SK-N-SH (cell line): ENCODE measurements around the gene DGCR8. TPM values are rescaled to one million over a fixed set of nuclear protein-coding genes. Genes with fewer than 3 reads are reported as not detected.

Experiments
- CTCF ChIA-PET: fragments of 300-600, 350-600 bp; formaldehyde crosslinking; extraction: SDS; loops from one replicate; lab custom pipeline; 2021; lab: Yijun Ruan, JAX
- POLR2A ChIA-PET: fragments of 350-600 bp; sonication (Branson Sonifier 250); formaldehyde crosslinking; extraction: SDS; loops from one replicate; lab custom pipeline; 2020; ENCODE audit warnings: antibody characterized with exemption, inconsistent platforms; lab: Yijun Ruan, JAX
- DNase-seq: peaks from one replicate; pipeline ENCODE4 v3.0.0; 2012
- H2AFZ ChIP-seq: fragments of 200-600 bp; sonication (generic); 2 replicates; pipeline ENCODE4 v1.8.1; 2016; ENCODE audit warnings: antibody characterized with exemption, mild to moderate bottlenecking, low read depth
- H3F3A ChIP-seq: fragments of 200-600 bp; sonication (generic); replicated peaks from 2 replicates; pipeline ENCODE3; 2016; ENCODE audit warnings: antibody characterized with exemption, mild to moderate bottlenecking; ENCODE audit not compliant: insufficient read depth
- H3K27ac ChIP-seq, 2 experiments: fragments of 200-500 bp in 1 of 2; fragments of 200-600 bp in 1 of 2; sonication (Bioruptor generic) in 1 of 2; sonication (generic), shearing (Covaris generic) in 1 of 2; 2 replicates each; pipeline versions ENCODE4 v1.5.1 to v1.6.1; 2014 to 2016; ENCODE audit warnings: low read depth in 2 of 2, inconsistent platforms in 1 of 2, low read length in 1 of 2, mild to moderate bottlenecking in 1 of 2, mixed read lengths in 1 of 2
- H3K27me3 ChIP-seq: fragments of 200-600 bp; sonication (generic), shearing (Covaris generic); 2 replicates; pipeline ENCODE4 v1.6.1; 2016; ENCODE audit warnings: mixed run types; ENCODE audit not compliant: insufficient read depth
- H3K36me3 ChIP-seq, 2 experiments: fragments of 200-500 bp in 1 of 2; fragments of 200-600 bp in 1 of 2; sonication (Bioruptor generic) in 1 of 2; sonication (generic) in 1 of 2; replicated peaks in 1 of 2; 2 replicates each; pipeline versions ENCODE3 to v1.5.1; 2014 to 2016; ENCODE audit warnings: low read length in 1 of 2, mild to moderate bottlenecking in 1 of 2; ENCODE audit not compliant: insufficient read depth in 2 of 2, control insufficient read depth in 1 of 2
- H3K4me1 ChIP-seq, 2 experiments: fragments of 200-500 bp in 1 of 2; fragments of 200-600 bp in 1 of 2; sonication (Bioruptor generic) in 1 of 2; sonication (generic), shearing (Covaris generic) in 1 of 2; 2 replicates each; pipeline versions ENCODE4 v1.5.1 to v1.6.1; 2014 to 2016; ENCODE audit warnings: low read depth in 1 of 2, low read length in 1 of 2, mixed run types in 1 of 2; ENCODE audit not compliant: insufficient read depth in 2 of 2, control insufficient read depth in 1 of 2
- H3K4me2 ChIP-seq: fragments of 200-600 bp; sonication (generic), shearing (Covaris generic); 2 replicates; pipeline ENCODE4 v1.6.1; 2017; ENCODE audit warnings: mixed run types
- H3K4me3 ChIP-seq, 2 experiments: fragments of 200-500 bp in 1 of 2; fragments of 200-600 bp in 1 of 2; sonication (Bioruptor generic) in 1 of 2; sonication (generic), shearing (Covaris generic) in 1 of 2; 2 replicates each; pipeline versions ENCODE4 v1.5.1 to v1.8.1; 2014 to 2016; ENCODE audit warnings: low read depth in 2 of 2, inconsistent platforms in 1 of 2, low read length in 1 of 2, mild to moderate bottlenecking in 1 of 2, mixed read lengths in 1 of 2, moderate library complexity in 1 of 2
- H3K79me2 ChIP-seq: fragments of 200-600 bp; sonication (generic); 2 replicates; pipeline ENCODE4 v1.8.1; 2017; ENCODE audit warnings: mild to moderate bottlenecking; ENCODE audit not compliant: insufficient read depth
- H3K9ac ChIP-seq: fragments of 200-600 bp; sonication (generic); 2 replicates; pipeline ENCODE4 v1.6.1; 2017; ENCODE audit warnings: mixed run types
- H3K9me2 ChIP-seq: fragments of 200-600 bp; sonication (generic); 2 replicates; pipeline ENCODE4 v1.6.1; 2017; ENCODE audit warnings: mixed run types
- H3K9me3 ChIP-seq: fragments of 200-600 bp; sonication (generic); 2 replicates; pipeline ENCODE4 v1.6.1; 2017; ENCODE audit warnings: mixed run types, mild to moderate bottlenecking, moderate library complexity
- H4K20me1 ChIP-seq: fragments of 200-600 bp; sonication (generic); 2 replicates; pipeline ENCODE4 v1.6.1; 2017; ENCODE audit warnings: mild to moderate bottlenecking, mixed run types; ENCODE audit not compliant: insufficient read depth
- EP300 ChIP-seq, 2 experiments: IDR thresholded peaks; 2 replicates each; pipeline versions ENCODE4 v1.4.0 to v1.6.1; 2012; ENCODE audit warnings: borderline replicate concordance in 1 of 2, low read depth in 1 of 2, low read length in 1 of 2
- EZH2phosphoT487 ChIP-seq: fragments of 200-600 bp; sonication (generic); IDR thresholded peaks from 2 replicates; pipeline ENCODE4 v1.6.1; 2017; ENCODE audit warnings: low read depth, mixed run types, mild to moderate bottlenecking, antibody characterized with exemption, moderate library complexity, borderline replicate concordance
- FOSL2 ChIP-seq: IDR thresholded peaks from 2 replicates; pipeline ENCODE4 v1.4.0; 2012; ENCODE audit warnings: low read depth, mild to moderate bottlenecking, moderate library complexity, borderline replicate concordance
- FOXJ3 ChIP-seq: sonication (generic); formaldehyde crosslinking; IDR thresholded peaks from 2 replicates; pipeline ENCODE4 v1.5.1; 2020; ENCODE audit warnings: mild to moderate bottlenecking, missing genetic modification reagents
- GABPA ChIP-seq: IDR thresholded peaks from 2 replicates; pipeline ENCODE4 v1.4.0; 2012; ENCODE audit warnings: low read depth, mild to moderate bottlenecking
- JUND ChIP-seq: IDR thresholded peaks from 2 replicates; pipeline ENCODE4 v1.4.0; 2012
- NRF1 ChIP-seq: IDR thresholded peaks from 2 replicates; pipeline ENCODE4 v1.6.1; 2012; ENCODE audit warnings: low read depth, mild to moderate bottlenecking, low read length
- RCOR1 ChIP-seq: fragments of 150-350 bp; IDR thresholded peaks from 2 replicates; pipeline ENCODE4 v1.6.1; 2017; ENCODE audit warnings: antibody characterized with exemption, low read length
- SIN3A ChIP-seq: IDR thresholded peaks from 2 replicates; pipeline ENCODE4 v1.6.1; 2012; ENCODE audit warnings: low read depth, mild to moderate bottlenecking, low read length, moderate library complexity, borderline replicate concordance
- TCF12 ChIP-seq: IDR thresholded peaks from 2 replicates; pipeline ENCODE4 v1.4.0; 2012
- WGBS: methylation state at CpG from one replicate; pipeline ENCODE4 v1.1.6; 2017; ENCODE audit warnings: low lambda C conversion rate; 5-methylcytosine and 5-hydroxymethylcytosine counted together
- polyA plus RNA-seq, 3 experiments: library from polyadenylated mRNA; depleted of rRNA; stranded (reverse); fragments of >200 nt; gene quantifications; 2 replicates each; pipeline ENCODE4 v1.2.3, GENCODE V29; 2012
- TF ChIP-seq, protein P1 (sequence below): IDR thresholded peaks from 2 replicates; pipeline ENCODE4 v1.6.1; 2012; ENCODE audit warnings: mild to moderate bottlenecking, low read depth, low read length, moderate library complexity
- TF ChIP-seq, protein P2 (sequence below): IDR thresholded peaks from 2 replicates; pipeline ENCODE4 v1.4.0; 2012; ENCODE audit warnings: low read depth
- TF ChIP-seq, protein P3 (sequence below): IDR thresholded peaks from 2 replicates; pipeline ENCODE4 v1.4.0; 2012; ENCODE audit warnings: low read depth, borderline replicate concordance
- TF ChIP-seq, protein P4 (sequence below): fragments of 150-350 bp; IDR thresholded peaks from 2 replicates; pipeline ENCODE4 v1.6.1; 2017; ENCODE audit warnings: antibody characterized with exemption, low read length, low read depth, borderline replicate concordance
- TF ChIP-seq, protein P5 (sequence below): IDR thresholded peaks from 2 replicates; pipeline ENCODE4; 2012

Gene DGCR8
- polyA plus RNA-seq, 1 of the 3 experiments (the other 2 are of a cell fraction), result 26.5 TPM

DNA sequence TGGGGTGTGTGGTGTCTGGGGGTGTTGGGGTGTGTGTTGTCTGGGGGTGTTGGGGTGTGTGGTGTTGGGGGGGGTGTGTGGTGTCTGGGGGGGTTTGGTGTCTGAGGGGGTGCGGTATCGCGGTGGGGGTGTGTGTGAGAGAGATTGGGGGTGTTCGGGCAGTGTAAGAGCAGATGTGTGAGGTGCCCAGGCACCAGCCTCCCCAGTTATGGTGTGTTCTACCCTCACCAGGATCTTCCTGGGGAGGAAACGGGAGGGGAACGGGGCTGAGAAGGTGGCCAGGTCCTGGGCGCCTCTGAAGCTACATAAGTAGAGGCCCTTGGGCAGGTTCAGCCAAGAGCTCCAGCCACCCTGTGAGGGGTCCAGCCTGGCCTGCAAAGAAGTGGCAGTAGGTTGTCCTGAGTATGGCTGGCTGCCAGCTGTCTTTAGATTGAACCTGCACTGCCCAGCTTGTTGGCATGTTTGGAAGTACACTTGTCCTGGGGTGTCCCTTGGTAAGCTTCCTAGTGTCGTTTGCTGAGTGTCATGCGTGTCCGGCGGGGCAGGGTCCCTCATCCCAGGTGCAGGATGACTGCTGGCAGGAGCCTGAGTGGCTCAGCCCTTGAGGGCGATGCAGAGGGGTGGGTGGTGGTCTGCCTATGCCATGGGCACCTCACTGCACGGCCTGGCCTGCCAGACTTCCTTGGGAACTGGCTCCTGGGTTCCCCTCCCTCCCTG is 43.5 kb downstream of the DGCR8 start:
- Histone ChIP-seq H3K4me3 (no peak overlapping the region), H3K27me3 (no peaks in the 10 kb centered on the region), H3K9me3 (no peaks in the 10 kb centered on the region), H3K4me2 (no peak overlapping the region), H3K4me1 (peaks cover 8 to 12% of the 10 kb centered on the region in 2 experiments; a peak in 3 of 4 replicates), H3K9me2 (no peaks in the 10 kb centered on the region), H3K79me2 (peaks cover 55% of the 10 kb centered on the region), H3F3A (peaks cover 18% of the 10 kb centered on the region), H2AFZ (no peak overlapping the region), H3K36me3 (peaks cover 33 to 74% of the 10 kb centered on the region in 2 experiments)
- POLR2A ChIA-PET, result no interaction called here
- CTCF ChIA-PET, result interaction anchor here (0.6 kb wide), 1 partner anchor 32 kb away, joined by 3 read pairs; no protein-coding TSS in a partner anchor
- DNase-seq, result no peak
- TF ChIP-seq JUND (no peak), FOSL2 (no peak), TCF12 (no peak), NRF1 (no peak)
- TF ChIP-seq, protein P1, sequence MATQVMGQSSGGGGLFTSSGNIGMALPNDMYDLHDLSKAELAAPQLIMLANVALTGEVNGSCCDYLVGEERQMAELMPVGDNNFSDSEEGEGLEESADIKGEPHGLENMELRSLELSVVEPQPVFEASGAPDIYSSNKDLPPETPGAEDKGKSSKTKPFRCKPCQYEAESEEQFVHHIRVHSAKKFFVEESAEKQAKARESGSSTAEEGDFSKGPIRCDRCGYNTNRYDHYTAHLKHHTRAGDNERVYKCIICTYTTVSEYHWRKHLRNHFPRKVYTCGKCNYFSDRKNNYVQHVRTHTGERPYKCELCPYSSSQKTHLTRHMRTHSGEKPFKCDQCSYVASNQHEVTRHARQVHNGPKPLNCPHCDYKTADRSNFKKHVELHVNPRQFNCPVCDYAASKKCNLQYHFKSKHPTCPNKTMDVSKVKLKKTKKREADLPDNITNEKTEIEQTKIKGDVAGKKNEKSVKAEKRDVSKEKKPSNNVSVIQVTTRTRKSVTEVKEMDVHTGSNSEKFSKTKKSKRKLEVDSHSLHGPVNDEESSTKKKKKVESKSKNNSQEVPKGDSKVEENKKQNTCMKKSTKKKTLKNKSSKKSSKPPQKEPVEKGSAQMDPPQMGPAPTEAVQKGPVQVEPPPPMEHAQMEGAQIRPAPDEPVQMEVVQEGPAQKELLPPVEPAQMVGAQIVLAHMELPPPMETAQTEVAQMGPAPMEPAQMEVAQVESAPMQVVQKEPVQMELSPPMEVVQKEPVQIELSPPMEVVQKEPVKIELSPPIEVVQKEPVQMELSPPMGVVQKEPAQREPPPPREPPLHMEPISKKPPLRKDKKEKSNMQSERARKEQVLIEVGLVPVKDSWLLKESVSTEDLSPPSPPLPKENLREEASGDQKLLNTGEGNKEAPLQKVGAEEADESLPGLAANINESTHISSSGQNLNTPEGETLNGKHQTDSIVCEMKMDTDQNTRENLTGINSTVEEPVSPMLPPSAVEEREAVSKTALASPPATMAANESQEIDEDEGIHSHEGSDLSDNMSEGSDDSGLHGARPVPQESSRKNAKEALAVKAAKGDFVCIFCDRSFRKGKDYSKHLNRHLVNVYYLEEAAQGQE, result no peak
- TF ChIP-seq, protein P2, sequence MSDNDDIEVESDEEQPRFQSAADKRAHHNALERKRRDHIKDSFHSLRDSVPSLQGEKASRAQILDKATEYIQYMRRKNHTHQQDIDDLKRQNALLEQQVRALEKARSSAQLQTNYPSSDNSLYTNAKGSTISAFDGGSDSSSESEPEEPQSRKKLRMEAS, result no peak
- TF ChIP-seq, all 33 proteins: peak for 0
- 97% methylated on average over 5 of the region's 13 CpGs for WGBS
- H3K27ac ChIP-seq, result no peak overlapping the region
- H4K20me1 ChIP-seq, result peaks cover 14% of the 10 kb centered on the region; the same call in 1 of the 2 replicates
- H3K9ac ChIP-seq, result no peak overlapping the region

DNA sequence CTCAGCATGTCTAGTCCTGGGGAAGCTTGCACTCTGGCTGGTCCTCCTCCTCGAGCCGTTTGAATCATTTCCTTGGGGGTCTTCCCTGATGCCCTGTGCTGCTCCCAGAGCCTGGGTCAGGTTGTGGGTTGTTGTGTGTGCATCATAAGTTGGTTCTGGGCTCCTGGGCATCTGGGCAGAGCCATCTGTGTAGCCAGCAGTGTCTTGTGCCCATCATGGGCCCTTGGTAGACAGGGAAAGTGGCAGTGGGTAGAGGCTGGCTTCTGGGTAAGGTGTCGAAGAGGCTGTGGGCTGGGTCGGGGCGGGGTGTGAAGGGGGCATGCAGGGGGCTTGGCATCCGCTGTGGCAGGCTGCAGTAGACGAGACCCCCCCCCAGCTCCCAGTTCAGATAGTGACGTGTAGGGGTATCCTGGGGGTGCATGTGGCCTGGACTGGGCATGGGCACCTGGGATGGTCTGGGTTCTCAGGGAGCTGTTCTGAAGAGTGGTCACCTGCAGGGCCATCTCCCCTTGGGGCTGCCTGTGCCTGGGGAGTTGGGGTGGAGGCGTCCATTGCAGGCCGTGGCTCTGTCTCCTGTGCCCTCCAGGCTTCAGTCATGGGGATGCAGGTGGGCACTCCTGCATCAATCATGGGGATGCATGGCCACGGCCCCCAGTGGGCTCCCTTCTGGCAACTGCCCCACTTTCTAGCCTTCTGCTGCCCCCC is 44.2 kb downstream of the DGCR8 start:
- Histone ChIP-seq H3K4me3 (no peak overlapping the region), H3K9me2 (no peaks in the 10 kb centered on the region), H3K27me3 (no peaks in the 10 kb centered on the region), H3K36me3 (peaks cover 30 to 69% of the 10 kb centered on the region in 2 experiments), H3K4me2 (no peak overlapping the region), H4K20me1 (peaks cover 14% of the 10 kb centered on the region; the same call in 1 of the 2 replicates), H3K79me2 (peaks cover 48% of the 10 kb centered on the region), H3K4me1 (peaks cover 1 to 5% of the 10 kb centered on the region in 2 experiments; a peak in 1 of 4 replicates), H3F3A (peaks cover 15% of the 10 kb centered on the region), H2AFZ (no peak overlapping the region), H3K9me3 (no peaks in the 10 kb centered on the region), H3K27ac (no peak overlapping the region), H3K9ac (no peak overlapping the region)
- DNase-seq, result no peak
- CTCF ChIA-PET, result interaction anchor here (0.6 kb wide), 1 partner anchor 31 kb away, joined by 3 read pairs; no protein-coding TSS in a partner anchor
- POLR2A ChIA-PET, result no interaction called here
- WGBS, result 100% methylated on average over 6 of the region's 11 CpGs
- TF ChIP-seq, protein P2, result no peak
- TF ChIP-seq, protein P3, sequence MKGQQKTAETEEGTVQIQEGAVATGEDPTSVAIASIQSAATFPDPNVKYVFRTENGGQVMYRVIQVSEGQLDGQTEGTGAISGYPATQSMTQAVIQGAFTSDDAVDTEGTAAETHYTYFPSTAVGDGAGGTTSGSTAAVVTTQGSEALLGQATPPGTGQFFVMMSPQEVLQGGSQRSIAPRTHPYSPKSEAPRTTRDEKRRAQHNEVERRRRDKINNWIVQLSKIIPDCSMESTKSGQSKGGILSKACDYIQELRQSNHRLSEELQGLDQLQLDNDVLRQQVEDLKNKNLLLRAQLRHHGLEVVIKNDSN, result no peak
- TF ChIP-seq, protein P4, sequence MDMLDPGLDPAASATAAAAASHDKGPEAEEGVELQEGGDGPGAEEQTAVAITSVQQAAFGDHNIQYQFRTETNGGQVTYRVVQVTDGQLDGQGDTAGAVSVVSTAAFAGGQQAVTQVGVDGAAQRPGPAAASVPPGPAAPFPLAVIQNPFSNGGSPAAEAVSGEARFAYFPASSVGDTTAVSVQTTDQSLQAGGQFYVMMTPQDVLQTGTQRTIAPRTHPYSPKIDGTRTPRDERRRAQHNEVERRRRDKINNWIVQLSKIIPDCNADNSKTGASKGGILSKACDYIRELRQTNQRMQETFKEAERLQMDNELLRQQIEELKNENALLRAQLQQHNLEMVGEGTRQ, result no peak
- TF ChIP-seq SIN3A (no peak), EZH2phosphoT487 (no peak), FOXJ3 (CRISPR knock-in tag) (no peak), JUND (no peak), RCOR1 (no peak), EP300 (IDR thresholded peaks at IDR 0.05; ENCODE audit: borderline replicate concordance in 1 of 2, low read depth in 1 of 2, low read length in 1 of 2) (no peak), GABPA (no peak)
- TF ChIP-seq, protein P5, sequence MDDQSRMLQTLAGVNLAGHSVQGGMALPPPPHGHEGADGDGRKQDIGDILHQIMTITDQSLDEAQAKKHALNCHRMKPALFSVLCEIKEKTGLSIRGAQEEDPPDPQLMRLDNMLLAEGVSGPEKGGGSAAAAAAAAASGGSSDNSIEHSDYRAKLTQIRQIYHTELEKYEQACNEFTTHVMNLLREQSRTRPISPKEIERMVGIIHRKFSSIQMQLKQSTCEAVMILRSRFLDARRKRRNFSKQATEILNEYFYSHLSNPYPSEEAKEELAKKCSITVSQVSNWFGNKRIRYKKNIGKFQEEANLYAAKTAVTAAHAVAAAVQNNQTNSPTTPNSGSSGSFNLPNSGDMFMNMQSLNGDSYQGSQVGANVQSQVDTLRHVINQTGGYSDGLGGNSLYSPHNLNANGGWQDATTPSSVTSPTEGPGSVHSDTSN, result no peak
